Measurements from ENCODE around the gene GNB5. TPM values are rescaled to one million over a fixed set of nuclear protein-coding genes. Genes with fewer than 3 reads are reported as not detected.

Gene GNB5
- total RNA-seq, 1 experiment from 2014 or later = 29.8 TPM

- H3K27ac Mint-ChIP-seq = no peak overlapping the region
- no peak overlapping the region for H2AK5ac ChIP-seq (ENCODE audit: insufficient read length, low read length)
- no peak for DNase-seq
- no peak overlapping the region for H3K18ac ChIP-seq (ENCODE audit: insufficient read length, low read depth, low read length)
- peaks cover 10 to 12% of the 10 kb centered on the region in 2 experiments for H3K9me3 Mint-ChIP-seq
- H2AFZ ChIP-seq (ENCODE audit: low read length) = no peak overlapping the region
- H3K27me3 ChIP-seq (ENCODE audit: insufficient read depth, low read length) = no peaks in the 10 kb centered on the region
- TF ChIP-seq CTCF (conservative IDR thresholded peaks at IDR 0.05) = no peak
- no peak overlapping the region for H3K4ac ChIP-seq (ENCODE audit: low read depth, low read length)
- no peak overlapping the region for H3K9ac ChIP-seq (ENCODE audit: extremely low read depth, insufficient read length, low read length)
- H3K4me2 ChIP-seq (ENCODE audit: insufficient read depth, insufficient read length, low read length) = no peak overlapping the region
- no peak overlapping the region for H3T11ph ChIP-seq (ENCODE audit: low read length)
- no peaks in the 10 kb centered on the region for H3K4me1 Mint-ChIP-seq
- no peaks in the 10 kb centered on the region for H3K79me2 ChIP-seq (ENCODE audit: insufficient read depth, low read length)
- no peak overlapping the region for H2BK12ac ChIP-seq (ENCODE audit: insufficient read length, low read depth, low read length)
- no peaks in the 10 kb centered on the region for H4K20me1 ChIP-seq (ENCODE audit: control insufficient read depth, insufficient read depth, insufficient read length)
- no peak overlapping the region for H2BK20ac ChIP-seq (ENCODE audit: low read depth, low read length, poor library complexity, severe bottlenecking)
- H3K4me1 ChIP-seq (ENCODE audit: insufficient read depth, low read length) = no peaks in the 10 kb centered on the region
- H3K14ac ChIP-seq (ENCODE audit: insufficient read depth, low read length) = no peak overlapping the region
- WGBS (ENCODE audit: extremely low coverage, insufficient read length, low lambda C conversion rate) = no CpG with 5 or more reads among the region's 4 CpGs
- no peak overlapping the region for H4K91ac ChIP-seq (ENCODE audit: insufficient read length, low read depth, low read length)
- H3K36me3 Mint-ChIP-seq (ENCODE audit: insufficient read depth in 1 of 3, low read depth in 3 of 3) = 0 out of 7 replicates have a peak, but pooled peaks cover 0 to 4% (median 0%) of the 10 kb centered on the region in 3 experiments
- no peak overlapping the region for H4K8ac ChIP-seq (replicated peaks; ENCODE audit: insufficient read length, low read depth, low read length)
- H3K79me1 ChIP-seq (ENCODE audit: insufficient read depth, low read depth, low read length, poor library complexity, severe bottlenecking) = no peaks in the 10 kb centered on the region
- H3K9me3 ChIP-seq (ENCODE audit: control insufficient read depth, low read depth, low read length) = no peaks in the 10 kb centered on the region
- no peak overlapping the region for H3K4me3 Mint-ChIP-seq
- H3K27ac ChIP-seq (ENCODE audit: insufficient read length, low read depth, low read length) = no peak overlapping the region
- H4K5ac ChIP-seq (ENCODE audit: insufficient read length, low read depth, low read length) = no peak overlapping the region
- H3K27me3 Mint-ChIP-seq (ENCODE audit: low read depth) = no peaks in the 10 kb centered on the region
- no peak overlapping the region for H2BK15ac ChIP-seq (ENCODE audit: low read depth, low read length)
- no peak overlapping the region for H3K23ac ChIP-seq (ENCODE audit: insufficient read length, low read depth, low read length)
- no peak overlapping the region for H2BK120ac ChIP-seq (ENCODE audit: low read depth, low read length, poor library complexity, severe bottlenecking)
- H3K23me2 ChIP-seq (ENCODE audit: insufficient read length, low read depth, low read length, poor library complexity, severe bottlenecking) = no peaks in the 10 kb centered on the region
- H3K56ac ChIP-seq (ENCODE audit: insufficient read length, low read depth, low read length) = no peak overlapping the region
- no peak overlapping the region for H2BK5ac ChIP-seq (ENCODE audit: insufficient read length, low read length)
Measured at GRCh38 chr15:52093167-52093538, 98.0 kb downstream of the GNB5 start.

All from H9 (cell line).